T-helper 2 cell treated with Interferon-gamma antibody and Interleukin-4, amounts not matched to agents 5 μg/mL and 100 μg/mL, for 36 hours (primary cell): ENCODE data around the gene ANKRD11.
"Not testable (repeated sequence)": the region's sequence is repeated elsewhere in the genome, so short reads cannot be mapped to it uniquely, and the experiment has no call there.

Experiments used
- DNase-seq: peaks from one replicate; pipeline ENCODE4 v3.0.0; 2021; ENCODE audit warnings: low spot score
- H3K27ac Mint-ChIP-seq: one replicate; pipeline ENCODE4 v1.8.0; 2021; ENCODE audit warnings: mild to moderate bottlenecking, mixed read lengths
- H3K27me3 Mint-ChIP-seq: one replicate; pipeline ENCODE4 v1.8.0; 2021; ENCODE audit warnings: low read depth, mixed read lengths
- H3K36me3 Mint-ChIP-seq: one replicate; pipeline ENCODE4 v1.8.0; 2021; ENCODE audit warnings: low read depth, mixed read lengths
- H3K4me1 Mint-ChIP-seq: one replicate; pipeline ENCODE4 v1.8.0; 2021; ENCODE audit warnings: low read depth, mixed read lengths
- H3K4me3 Mint-ChIP-seq: one replicate; pipeline ENCODE4 v1.8.0; 2022; ENCODE audit warnings: mild to moderate bottlenecking, moderate library complexity, mixed read lengths
- H3K9me3 Mint-ChIP-seq: one replicate; pipeline ENCODE4 v1.8.0; 2021; ENCODE audit warnings: mixed read lengths

Gene ANKRD11

GRCh38 chr16:89386306-89387185 is 103.8 kb downstream of the ANKRD11 start:
- H3K4me1 Mint-ChIP-seq, result peaks cover 51% of the 10 kb centered on the region

GRCh38 chr16:89385712-89386111 is 104.6 kb downstream of the ANKRD11 start:
- H3K4me1 Mint-ChIP-seq, result peaks cover 55% of the 10 kb centered on the region
- no peak overlapping the region for H3K4me3 Mint-ChIP-seq
- no peaks in the 10 kb centered on the region for H3K27me3 Mint-ChIP-seq
- DNase-seq, result no peak
- H3K27ac Mint-ChIP-seq, result no peak overlapping the region
- no peaks in the 10 kb centered on the region for H3K9me3 Mint-ChIP-seq
- H3K36me3 Mint-ChIP-seq, result peaks cover 11% of the 10 kb centered on the region

More at GRCh38 chr16:89386306-89387185, 103.8 kb downstream of the ANKRD11 start:
- Mint-ChIP-seq H3K4me3 (peak overlapping the region; percentile 57), H3K27me3 (no peaks in the 10 kb centered on the region), H3K36me3 (peaks cover 11% of the 10 kb centered on the region), H3K9me3 (no peaks in the 10 kb centered on the region), H3K27ac (peak overlapping the region; percentile 27)
- no peak for DNase-seq

GRCh38 chr16:89384282-89384681 is 106.1 kb downstream of the ANKRD11 start:
- peak overlapping the region; percentile 81 for H3K27ac Mint-ChIP-seq
- H3K4me3 Mint-ChIP-seq, result peak overlapping the region; percentile 46
- H3K36me3 Mint-ChIP-seq, result peaks cover 10% of the 10 kb centered on the region
- peaks cover 59% of the 10 kb centered on the region for H3K4me1 Mint-ChIP-seq
- H3K9me3 Mint-ChIP-seq, result no peaks in the 10 kb centered on the region
- DNase-seq, result no peak
- no peaks in the 10 kb centered on the region for H3K27me3 Mint-ChIP-seq

GRCh38 chr16:89383095-89384003 is 107.0 kb downstream of the ANKRD11 start:
- H3K36me3 Mint-ChIP-seq, result peaks cover 8% of the 10 kb centered on the region

GRCh38 chr16:89382555-89382954 is 107.8 kb downstream of the ANKRD11 start:
- Mint-ChIP-seq H3K4me1 (peaks cover 54% of the 10 kb centered on the region), H3K27ac (peak overlapping the region; percentile 78), H3K4me3 (peak overlapping the region; percentile 60), H3K36me3 (peaks cover 10% of the 10 kb centered on the region)
- not testable (repeated sequence) for H3K27me3 Mint-ChIP-seq, DNase-seq, H3K9me3 Mint-ChIP-seq

More at GRCh38 chr16:89383095-89384003, 107.0 kb downstream of the ANKRD11 start:
- no peak for DNase-seq
- peak overlapping the region; percentile 78 for H3K27ac Mint-ChIP-seq
- peaks cover 56% of the 10 kb centered on the region for H3K4me1 Mint-ChIP-seq
- peak overlapping the region; percentile 60 for H3K4me3 Mint-ChIP-seq
- H3K27me3 Mint-ChIP-seq, result no peaks in the 10 kb centered on the region
- no peaks in the 10 kb centered on the region for H3K9me3 Mint-ChIP-seq

GRCh38 chr16:89381788-89382187 is 108.6 kb downstream of the ANKRD11 start:
- no peak overlapping the region for H3K4me3 Mint-ChIP-seq
- peaks cover 51% of the 10 kb centered on the region for H3K4me1 Mint-ChIP-seq
- no peak for DNase-seq
- peaks cover 15% of the 10 kb centered on the region for H3K36me3 Mint-ChIP-seq
- H3K9me3 Mint-ChIP-seq, result no peaks in the 10 kb centered on the region
- no peaks in the 10 kb centered on the region for H3K27me3 Mint-ChIP-seq
- H3K27ac Mint-ChIP-seq, result peak overlapping the region; percentile 38

GRCh38 chr16:89380681-89381080 is 109.7 kb downstream of the ANKRD11 start:
- no peak overlapping the region for H3K4me3 Mint-ChIP-seq
- H3K4me1 Mint-ChIP-seq, result peaks cover 52% of the 10 kb centered on the region
- no peaks in the 10 kb centered on the region for H3K27me3 Mint-ChIP-seq
- H3K27ac Mint-ChIP-seq, result no peak overlapping the region
- peaks cover 22% of the 10 kb centered on the region for H3K36me3 Mint-ChIP-seq
- DNase-seq, result no peak
- H3K9me3 Mint-ChIP-seq, result no peaks in the 10 kb centered on the region

- peaks cover 47% of the 10 kb centered on the region for H3K4me1 Mint-ChIP-seq
- no peaks in the 10 kb centered on the region for H3K27me3 Mint-ChIP-seq
- peak overlapping the region; percentile 31 for H3K27ac Mint-ChIP-seq
- no peak overlapping the region for H3K4me3 Mint-ChIP-seq
- H3K9me3 Mint-ChIP-seq, result no peaks in the 10 kb centered on the region
- DNase-seq, result no peak
- peaks cover 22% of the 10 kb centered on the region for H3K36me3 Mint-ChIP-seq
These were observed 111.2 kb downstream of the ANKRD11 start for GRCh38 chr16:89378947-89379771.

GRCh38 chr16:89377453-89377848 is 112.9 kb downstream of the ANKRD11 start:
- no peak for DNase-seq
- Mint-ChIP-seq H3K36me3 (peaks cover 25% of the 10 kb centered on the region), H3K4me1 (peaks cover 32% of the 10 kb centered on the region), H3K4me3 (no peak overlapping the region), H3K9me3 (no peaks in the 10 kb centered on the region), H3K27ac (no peak overlapping the region), H3K27me3 (no peaks in the 10 kb centered on the region)

GRCh38 chr16:89376812-89377452 is 113.4 kb downstream of the ANKRD11 start:
- no peak for DNase-seq
- Mint-ChIP-seq H3K36me3 (peaks cover 25% of the 10 kb centered on the region), H3K9me3 (no peaks in the 10 kb centered on the region), H3K4me1 (peaks cover 31% of the 10 kb centered on the region), H3K27ac (no peak overlapping the region), H3K4me3 (no peak overlapping the region), H3K27me3 (no peaks in the 10 kb centered on the region)

- H3K4me1 Mint-ChIP-seq, result peaks cover 28% of the 10 kb centered on the region
These were observed 114.7 kb downstream of the ANKRD11 start for GRCh38 chr16:89375686-89376085.

GRCh38 chr16:89375021-89375420 is 115.3 kb downstream of the ANKRD11 start:
- H3K9me3 Mint-ChIP-seq, result no peaks in the 10 kb centered on the region
- no peak overlapping the region for H3K4me3 Mint-ChIP-seq
- no peak overlapping the region for H3K27ac Mint-ChIP-seq
- H3K4me1 Mint-ChIP-seq, result peaks cover 29% of the 10 kb centered on the region
- no peaks in the 10 kb centered on the region for H3K27me3 Mint-ChIP-seq
- H3K36me3 Mint-ChIP-seq, result peaks cover 29% of the 10 kb centered on the region
- no peak for DNase-seq

More at GRCh38 chr16:89375686-89376085, 114.7 kb downstream of the ANKRD11 start:
- Mint-ChIP-seq H3K27ac (no peak overlapping the region), H3K9me3 (no peaks in the 10 kb centered on the region), H3K36me3 (peaks cover 25% of the 10 kb centered on the region), H3K27me3 (no peaks in the 10 kb centered on the region), H3K4me3 (no peak overlapping the region)
- DNase-seq, result no peak

GRCh38 chr16:89374393-89374960 is 115.9 kb downstream of the ANKRD11 start:
- Mint-ChIP-seq H3K36me3 (peaks cover 26% of the 10 kb centered on the region), H3K27me3 (no peaks in the 10 kb centered on the region), H3K27ac (no peak overlapping the region), H3K9me3 (no peaks in the 10 kb centered on the region), H3K4me1 (peaks cover 29% of the 10 kb centered on the region), H3K4me3 (no peak overlapping the region)
- DNase-seq, result no peak
